HG03103 (cell line): ENCODE measurements around the gene PCK1.

Source experiments
- ATAC-seq: cut with Tn5 transposase; IDR thresholded peaks from one replicate; pipeline ENCODE4 v1.9.1; 2021; ENCODE audit warnings: low read depth; ENCODE audit not compliant: unreplicated experiment

PCK1 gene

GRCh38 chr20:57536120-57536708, 24.7 kb upstream of the PCK1 start:
- no peak for ATAC-seq

GRCh38 chr20:57536771-57537724, 23.9 kb upstream of the PCK1 start:
- no peak for ATAC-seq

GRCh38 chr20:57537822-57538221, 23.1 kb upstream of the PCK1 start:
- ATAC-seq: no peak

- ATAC-seq: no peak
Observed at GRCh38 chr20:57539889-57540288, 21.0 kb upstream of the PCK1 start.

GRCh38 chr20:57540890-57541580, 19.9 kb upstream of the PCK1 start:
- no peak for ATAC-seq

GRCh38 chr20:57543754-57544153, 17.2 kb upstream of the PCK1 start:
- no peak for ATAC-seq

GRCh38 chr20:57544838-57545564, 15.9 kb upstream of the PCK1 start:
- no peak for ATAC-seq

- no peak for ATAC-seq
Observed at GRCh38 chr20:57545927-57546662, 14.8 kb upstream of the PCK1 start.

- no peak for ATAC-seq
Observed at GRCh38 chr20:57546956-57547649, 13.8 kb upstream of the PCK1 start.

- no peak for ATAC-seq
Observed at GRCh38 chr20:57548177-57549058, 12.5 kb upstream of the PCK1 start.

GRCh38 chr20:57552471-57552870, 8.4 kb upstream of the PCK1 start:
- ATAC-seq: no peak

GRCh38 chr20:57553376-57554018, 7.4 kb upstream of the PCK1 start:
- ATAC-seq: no peak

GRCh38 chr20:57555457-57556184, 5.3 kb upstream of the PCK1 start:
- no peak for ATAC-seq

GRCh38 chr20:57556980-57557274, 4.0 kb upstream of the PCK1 start:
- ATAC-seq: no peak

- ATAC-seq: no peak
Observed at GRCh38 chr20:57557926-57558613, 2.8 kb upstream of the PCK1 start.

GRCh38 chr20:57558614-57559288, 2.2 kb upstream of the PCK1 start:
- ATAC-seq: no peak

GRCh38 chr20:57559289-57559634, 1.6 kb upstream of the PCK1 start:
- ATAC-seq: no peak
